OCI-LY7 (cell line): ENCODE measurements around the gene TLE6. TPM values are rescaled to one million over a fixed set of nuclear protein-coding genes. Genes with fewer than 3 reads are reported as not detected.

ENCODE experiments used
- BruUV-seq: library from RNA; stranded (reverse); fragments of 400-500 nt; replicated peaks from 2 replicates; lab custom pipeline; 2021; lab: Mats Ljungman, UMichigan
- CTCF ChIA-PET: fragments of 300-600 bp; sonication (Branson Sonifier 250); formaldehyde crosslinking; loops from one replicate; lab custom pipeline; 2022; ENCODE audit warnings: antibody characterized with exemption; ENCODE audit not compliant: unreplicated experiment; lab: Charles Lee
- POLR2A ChIA-PET: fragments of 300-600 bp; sonication (Branson Sonifier 250); formaldehyde crosslinking; loops from one replicate; lab custom pipeline; 2022; ENCODE audit warnings: antibody characterized with exemption; lab: Charles Lee
- DNase-seq: peaks from one replicate; pipeline ENCODE4 v3.0.0-alpha.2; 2015; ENCODE audit warnings: low spot score
- H2AFZ ChIP-seq: fragments of 200-600 bp; sonication (generic), shearing (Covaris generic); 2 replicates; pipeline ENCODE4 v1.6.1; 2014; ENCODE audit warnings: mild to moderate bottlenecking, antibody characterized with exemption, low read length, moderate library complexity
- H3K27ac ChIP-seq: fragments of 200-600 bp; sonication (generic); 2 replicates; pipeline ENCODE4 v1.5.1; 2014; ENCODE audit warnings: mixed run types, low read depth, mild to moderate bottlenecking, moderate library complexity, low read length, inconsistent platforms; ENCODE audit not compliant: poor library complexity, severe bottlenecking
- H3K36me3 ChIP-seq: fragments of 200-600 bp; sonication (generic); 2 replicates; pipeline ENCODE4 v1.6.1; 2014; ENCODE audit warnings: mild to moderate bottlenecking, antibody characterized with exemption, low read length, moderate library complexity, mixed read lengths; ENCODE audit not compliant: insufficient read depth
- H3K4me1 ChIP-seq: fragments of 200-600 bp; sonication (generic); 2 replicates; pipeline ENCODE4 v1.5.1; 2014; ENCODE audit warnings: mild to moderate bottlenecking, low read length; ENCODE audit not compliant: insufficient read depth, poor library complexity, severe bottlenecking
- H3K4me2 ChIP-seq: fragments of 200-600 bp; sonication (generic); 2 replicates; pipeline ENCODE4 v1.6.1; 2014; ENCODE audit warnings: mild to moderate bottlenecking, low read length
- H3K4me3 ChIP-seq: fragments of 200-600 bp; sonication (generic); 2 replicates; pipeline ENCODE4 v1.5.1; 2014; ENCODE audit warnings: mild to moderate bottlenecking, low read depth, low read length; ENCODE audit not compliant: poor library complexity, severe bottlenecking
- H3K79me2 ChIP-seq: fragments of 200-600 bp; sonication (generic); 2 replicates; pipeline ENCODE4 v1.6.1; 2016; ENCODE audit warnings: low read depth, mild to moderate bottlenecking, low read length, moderate library complexity, mixed read lengths; ENCODE audit not compliant: insufficient read depth
- H3K9me2 ChIP-seq: fragments of 200-600 bp; sonication (generic); 2 replicates; pipeline ENCODE4 v1.6.1; 2016; ENCODE audit warnings: mild to moderate bottlenecking, low read length, mixed read lengths; ENCODE audit not compliant: insufficient read depth
- H3K9me3 ChIP-seq: fragments of 200-600 bp; sonication (generic); 2 replicates; pipeline ENCODE4 v1.6.1; 2014; ENCODE audit warnings: mild to moderate bottlenecking, mixed run types, low read length, mixed read lengths
- H4K20me1 ChIP-seq: fragments of 200-600 bp; sonication (generic); 2 replicates; pipeline ENCODE4 v1.6.1; 2014; ENCODE audit warnings: mild to moderate bottlenecking, antibody characterized with exemption, low read length, moderate library complexity, mixed read lengths; ENCODE audit not compliant: insufficient read depth
- CTCF ChIP-seq: fragments of 200-600 bp; sonication (generic); conservative IDR thresholded peaks from 2 replicates; pipeline ENCODE4 v1.5.1; 2014; ENCODE audit warnings: mild to moderate bottlenecking, antibody characterized with exemption, low read length, moderate library complexity, mixed read lengths
- EZH2phosphoT487 ChIP-seq: fragments of 200-600 bp; sonication (generic); IDR thresholded peaks from 2 replicates; pipeline ENCODE4 v1.6.1; 2018; ENCODE audit warnings: low read depth, borderline replicate concordance, mild to moderate bottlenecking, mixed run types, antibody characterized with exemption, low read length, moderate library complexity, mixed read lengths
- intact Hi-C: fragments of 100-400 bp; cut with micrococcal nuclease; formaldehyde crosslinking; loops from one replicate; pipeline ENCODE4 v1.10.0; 2022; ENCODE audit not compliant: unreplicated experiment
- total RNA-seq, 2 experiments: library from RNA; depleted of rRNA in 1 of 2; stranded (reverse); fragments of >200 nt in 1 of 2; shearing (Covaris generic) in 1 of 2; gene quantifications; 2 replicates each; pipeline ENCODE4 v1.2.3, GENCODE V29; 2014 to 2022

The TLE6 gene
- total RNA-seq, 2 experiments from 2014 or later: 15.9 to 21.5 TPM

GRCh38 chr19:2992958-2993357 is 15.6 kb downstream of the TLE6 start:
- TF ChIP-seq CTCF (no peak), EZH2phosphoT487 (no peak)
- H3K9me2 ChIP-seq: no peaks in the 10 kb centered on the region
- H3K79me2 ChIP-seq: no peaks in the 10 kb centered on the region
- no peak overlapping the region for H3K27ac ChIP-seq
- no peaks in the 10 kb centered on the region for H4K20me1 ChIP-seq
- H3K9me3 ChIP-seq: no peaks in the 10 kb centered on the region
- H2AFZ ChIP-seq: no peak overlapping the region
- no peak for DNase-seq
- no peak overlapping the region for H3K4me2 ChIP-seq
- intact Hi-C loops: no loop called here
- POLR2A ChIA-PET: no interaction called here
- CTCF ChIA-PET: interaction anchor here (0.6 kb wide), 1 partner anchor 1481 kb away, joined by 3 read pairs; no protein-coding TSS in a partner anchor
- H3K36me3 ChIP-seq: no peaks in the 10 kb centered on the region
- H3K4me1 ChIP-seq: no peaks in the 10 kb centered on the region
- BruUV-seq: no TSS peak
- no peak overlapping the region for H3K4me3 ChIP-seq

GRCh38 chr19:2993579-2993978 is 16.2 kb downstream of the TLE6 start:
- no TSS peak for BruUV-seq

More at GRCh38 chr19:2993579-2993978, 16.2 kb downstream of the TLE6 start:
- Histone ChIP-seq H3K4me1 (no peaks in the 10 kb centered on the region), H3K36me3 (no peaks in the 10 kb centered on the region), H2AFZ (no peak overlapping the region), H4K20me1 (no peaks in the 10 kb centered on the region), H3K79me2 (no peaks in the 10 kb centered on the region), H3K9me2 (no peaks in the 10 kb centered on the region), H3K9me3 (no peaks in the 10 kb centered on the region), H3K4me3 (no peak overlapping the region), H3K4me2 (no peak overlapping the region), H3K27ac (no peak overlapping the region)
- DNase-seq: no peak
- TF ChIP-seq CTCF (no peak), EZH2phosphoT487 (no peak)
- POLR2A ChIA-PET: no interaction called here
- intact Hi-C loops: no loop called here
- CTCF ChIA-PET: no interaction called here
